GM12872 (cell line): Measurements from ENCODE around the gene KRTAP4-12.
"Not testable (repeated sequence)": the region's sequence is repeated elsewhere in the genome, so short reads cannot be mapped to it uniquely, and the experiment has no call there.

Source experiments
- CTCF ChIP-seq: IDR thresholded peaks from 3 replicates; pipeline ENCODE4 v1.5.1; 2011; ENCODE audit warnings: low read depth, mild to moderate bottlenecking, low read length, moderate library complexity; ENCODE audit not compliant: insufficient read depth

The KRTAP4-12 gene

GRCh38 chr17:41117846-41118386, 6.1 kb downstream of the KRTAP4-12 start, which contains the start of gene KRTAP4-11:
Gene KRTAP4-11 (minus strand): TSS chr17:41118373. CDS start chr17:41118315, 58 bp downstream.
- TF ChIP-seq CTCF, result not testable (repeated sequence)

GRCh38 chr17:41116297-41116696, 7.7 kb downstream of the KRTAP4-12 start:
- TF ChIP-seq CTCF, result no peak

GRCh38 chr17:41111151-41111885, 12.7 kb downstream of the KRTAP4-12 start:
- TF ChIP-seq CTCF, result no peak

- no peak for TF ChIP-seq CTCF
These were observed 16.0 kb downstream of the KRTAP4-12 start for GRCh38 chr17:41107941-41108450.

GRCh38 chr17:41105347-41105746, 18.6 kb downstream of the KRTAP4-12 start, which contains the start of gene KRTAP4-9:
Gene KRTAP4-9 (plus strand): TSS chr17:41105389. CDS start chr17:41105389, 0 bp downstream.
- not testable (repeated sequence) for TF ChIP-seq CTCF

- no peak for TF ChIP-seq CTCF
These were observed 20.1 kb downstream of the KRTAP4-12 start for GRCh38 chr17:41103896-41104295.

- no peak for TF ChIP-seq CTCF
These were observed 22.3 kb downstream of the KRTAP4-12 start, which contains the start of gene KRTAP4-16 for GRCh38 chr17:41101586-41102259. Gene KRTAP4-16 (minus strand): TSS chr17:41102209. CDS start chr17:41102209, 0 bp downstream.
